Measurements from ENCODE around the gene GPR42. TPM values are rescaled to one million over a fixed set of nuclear protein-coding genes. Genes with fewer than 3 reads are reported as not detected.
A peak's percentile ranks its signal among the peaks of the same experiment; 100 is the strongest.

Gene GPR42
- total and polyA plus RNA-seq, 10 of the 15 experiments (the other 5 are each of a cell fraction or from before 2014, with no cell fraction given), result 0.13 TPM; not detected in 9

GRCh38 chr19:35346193-35347052 is 24.4 kb upstream of the GPR42 start (continued):
- TF ChIP-seq RELA (IDR thresholded peaks at IDR 0.05; ENCODE audit: borderline replicate concordance, partially characterized antibody) (peak; percentile 99), IRF3 (IDR thresholded peaks at IDR 0.05) (no peak), TBL1XR1 (IDR thresholded peaks at IDR 0.05; ENCODE audit: low read depth, low read length) (peak; percentile 82; the same call in 1 of the 2 replicates), STAT3 (IDR thresholded peaks at IDR 0.05; ENCODE audit: low read depth, low read length) (no peak), KLF5 (IDR thresholded peaks at IDR 0.05; ENCODE audit: partially characterized antibody) (peak; percentile 62), NFYB (IDR thresholded peaks at IDR 0.05; ENCODE audit: insufficient read depth, low read depth, low read length) (no peak), NFYA (IDR thresholded peaks at IDR 0.05; ENCODE audit: borderline replicate concordance, low read depth, low read length) (no peak), TAF1 (IDR thresholded peaks at IDR 0.05; ENCODE audit: borderline replicate concordance, low read depth, low read length) (no peak), ATF7 (IDR thresholded peaks at IDR 0.05; ENCODE audit: low read depth) (peak; percentile 82), SREBF1 (IDR thresholded peaks at IDR 0.05; ENCODE audit: low read length) (no peak), CREB1 (IDR thresholded peaks at IDR 0.05; ENCODE audit: low read depth) (peak; percentile 70), SMARCA5 (IDR thresholded peaks at IDR 0.05) (0 out of 2 replicates have a peak, but pooled peaks have one; percentile 22), HSF1 (IDR thresholded peaks at IDR 0.05; ENCODE audit: low read depth, low read length) (0 out of 2 replicates have a peak, but pooled peaks have one; percentile 27), MXI1 (IDR thresholded peaks at IDR 0.05; ENCODE audit: low read depth, low read length) (peak; percentile 84), RUNX3 (IDR thresholded peaks at IDR 0.05; ENCODE audit: low read length) (peak; percentile 79), CHD2 (IDR thresholded peaks at IDR 0.05; ENCODE audit: borderline replicate concordance, low read depth, low read length) (0 out of 2 replicates have a peak, but pooled peaks have one; percentile 72), JUND (IDR thresholded peaks at IDR 0.05; ENCODE audit: low read depth, low read length) (peak; percentile 7; the same call in 1 of the 2 replicates), BCL11A (IDR thresholded peaks at IDR 0.05; ENCODE audit: low read depth, low read length) (peak; percentile 47; the same call in 1 of the 2 replicates), ZNF384 (IDR thresholded peaks at IDR 0.05; ENCODE audit: borderline replicate concordance, low read depth, low read length) (no peak)
- TF ChIP-seq, protein P1, sequence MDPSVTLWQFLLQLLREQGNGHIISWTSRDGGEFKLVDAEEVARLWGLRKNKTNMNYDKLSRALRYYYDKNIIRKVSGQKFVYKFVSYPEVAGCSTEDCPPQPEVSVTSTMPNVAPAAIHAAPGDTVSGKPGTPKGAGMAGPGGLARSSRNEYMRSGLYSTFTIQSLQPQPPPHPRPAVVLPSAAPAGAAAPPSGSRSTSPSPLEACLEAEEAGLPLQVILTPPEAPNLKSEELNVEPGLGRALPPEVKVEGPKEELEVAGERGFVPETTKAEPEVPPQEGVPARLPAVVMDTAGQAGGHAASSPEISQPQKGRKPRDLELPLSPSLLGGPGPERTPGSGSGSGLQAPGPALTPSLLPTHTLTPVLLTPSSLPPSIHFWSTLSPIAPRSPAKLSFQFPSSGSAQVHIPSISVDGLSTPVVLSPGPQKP (IDR thresholded peaks at IDR 0.05; ENCODE audit: low read depth, low read length), result peak; percentile 8; the same call in 1 of the 2 replicates
- TF ChIP-seq, protein P2, sequence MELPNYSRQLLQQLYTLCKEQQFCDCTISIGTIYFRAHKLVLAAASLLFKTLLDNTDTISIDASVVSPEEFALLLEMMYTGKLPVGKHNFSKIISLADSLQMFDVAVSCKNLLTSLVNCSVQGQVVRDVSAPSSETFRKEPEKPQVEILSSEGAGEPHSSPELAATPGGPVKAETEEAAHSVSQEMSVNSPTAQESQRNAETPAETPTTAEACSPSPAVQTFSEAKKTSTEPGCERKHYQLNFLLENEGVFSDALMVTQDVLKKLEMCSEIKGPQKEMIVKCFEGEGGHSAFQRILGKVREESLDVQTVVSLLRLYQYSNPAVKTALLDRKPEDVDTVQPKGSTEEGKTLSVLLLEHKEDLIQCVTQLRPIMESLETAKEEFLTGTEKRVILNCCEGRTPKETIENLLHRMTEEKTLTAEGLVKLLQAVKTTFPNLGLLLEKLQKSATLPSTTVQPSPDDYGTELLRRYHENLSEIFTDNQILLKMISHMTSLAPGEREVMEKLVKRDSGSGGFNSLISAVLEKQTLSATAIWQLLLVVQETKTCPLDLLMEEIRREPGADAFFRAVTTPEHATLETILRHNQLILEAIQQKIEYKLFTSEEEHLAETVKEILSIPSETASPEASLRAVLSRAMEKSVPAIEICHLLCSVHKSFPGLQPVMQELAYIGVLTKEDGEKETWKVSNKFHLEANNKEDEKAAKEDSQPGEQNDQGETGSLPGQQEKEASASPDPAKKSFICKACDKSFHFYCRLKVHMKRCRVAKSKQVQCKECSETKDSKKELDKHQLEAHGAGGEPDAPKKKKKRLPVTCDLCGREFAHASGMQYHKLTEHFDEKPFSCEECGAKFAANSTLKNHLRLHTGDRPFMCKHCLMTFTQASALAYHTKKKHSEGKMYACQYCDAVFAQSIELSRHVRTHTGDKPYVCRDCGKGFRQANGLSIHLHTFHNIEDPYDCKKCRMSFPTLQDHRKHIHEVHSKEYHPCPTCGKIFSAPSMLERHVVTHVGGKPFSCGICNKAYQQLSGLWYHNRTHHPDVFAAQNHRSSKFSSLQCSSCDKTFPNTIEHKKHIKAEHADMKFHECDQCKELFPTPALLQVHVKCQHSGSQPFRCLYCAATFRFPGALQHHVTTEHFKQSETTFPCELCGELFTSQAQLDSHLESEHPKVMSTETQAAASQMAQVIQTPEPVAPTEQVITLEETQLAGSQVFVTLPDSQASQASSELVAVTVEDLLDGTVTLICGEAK (IDR thresholded peaks at IDR 0.05; ENCODE audit: borderline replicate concordance), result peak; percentile 16; the same call in 1 of the 2 replicates

All from GM12878 (cell line).